Measurements from ENCODE around the gene ATP5F1E. TPM values are rescaled to one million over a fixed set of nuclear protein-coding genes. Genes with fewer than 3 reads are reported as not detected.

Gene ATP5F1E
- total RNA-seq, 2 experiments from 2014 or later, result 67.4 to 68.8 TPM

GRCh38 chr20:59004493-59004762 lies 27.7 kb downstream of the ATP5F1E start:
- no peak for ATAC-seq
- TF ChIP-seq CTCF (IDR thresholded peaks at IDR 0.05), result no peak
- intact Hi-C loops (cut with micrococcal nuclease), result no loop called here

GRCh38 chr20:59003836-59004492 lies 28.2 kb downstream of the ATP5F1E start:
- ATAC-seq, result no peak
- no peaks in the 10 kb centered on the region for H3K27me3 Mint-ChIP-seq
- H3K36me3 Mint-ChIP-seq (ENCODE audit: low read depth), result peaks cover 4% of the 10 kb centered on the region
- H3K27ac Mint-ChIP-seq, result peak overlapping the region; percentile 60
- intact Hi-C loops (cut with micrococcal nuclease), result no loop called here
- DNase-seq, result no peak
- peak overlapping the region; percentile 75 for H3K4me3 Mint-ChIP-seq
- peaks cover 28% of the 10 kb centered on the region for H3K4me1 Mint-ChIP-seq (ENCODE audit: low read depth)
- no peaks in the 10 kb centered on the region for H3K9me3 Mint-ChIP-seq
- no peak for TF ChIP-seq CTCF (IDR thresholded peaks at IDR 0.05)
- ChIA-PET POLR2A (no interaction called here), CTCF (no interaction called here)

More at GRCh38 chr20:59004493-59004762, 27.7 kb downstream of the ATP5F1E start:
- Mint-ChIP-seq H3K36me3 (ENCODE audit: low read depth) (peaks cover 4% of the 10 kb centered on the region), H3K4me3 (peak overlapping the region; percentile 75), H3K27me3 (no peaks in the 10 kb centered on the region), H3K4me1 (ENCODE audit: low read depth) (peaks cover 28% of the 10 kb centered on the region), H3K27ac (peak overlapping the region; percentile 71), H3K9me3 (no peaks in the 10 kb centered on the region)
- CTCF ChIA-PET, result no interaction called here
- peak; percentile 75 for DNase-seq
- POLR2A ChIA-PET, result interaction anchor here (0.6 kb wide), 1 partner anchor 10 kb away, joined by 3 read pairs; no protein-coding TSS in a partner anchor

GRCh38 chr20:59002874-59003399 lies 29.2 kb downstream of the ATP5F1E start:
- CTCF ChIA-PET, result no interaction called here
- no peaks in the 10 kb centered on the region for H3K9me3 Mint-ChIP-seq
- H3K27ac Mint-ChIP-seq, result no peak overlapping the region
- POLR2A ChIA-PET, result interaction anchor here (0.9 to 1.2 kb wide), 2 partner anchors 12 to 352 kb away, joined by 3 read pairs; partner anchors contain the start of gene STX16
- no peak for ATAC-seq
- H3K4me1 Mint-ChIP-seq (ENCODE audit: low read depth), result peaks cover 28% of the 10 kb centered on the region
- H3K36me3 Mint-ChIP-seq (ENCODE audit: low read depth), result peaks cover 6% of the 10 kb centered on the region
- DNase-seq, result no peak
- intact Hi-C loops (cut with micrococcal nuclease), result no loop called here
- no peaks in the 10 kb centered on the region for H3K27me3 Mint-ChIP-seq
- TF ChIP-seq CTCF (IDR thresholded peaks at IDR 0.05), result no peak
- H3K4me3 Mint-ChIP-seq, result no peak overlapping the region

- H3K9me3 Mint-ChIP-seq, result no peaks in the 10 kb centered on the region
- no peaks in the 10 kb centered on the region for H3K27me3 Mint-ChIP-seq
- ATAC-seq (no peak), DNase-seq (no peak)
- TF ChIP-seq CTCF (IDR thresholded peaks at IDR 0.05), result no peak
- no peak overlapping the region for H3K27ac Mint-ChIP-seq
- ChIA-PET POLR2A (interaction anchor here (1.2 kb wide), 1 partner anchor 12 kb away, joined by 3 read pairs; no protein-coding TSS in a partner anchor), CTCF (no interaction called here)
- peaks cover 26% of the 10 kb centered on the region for H3K4me1 Mint-ChIP-seq (ENCODE audit: low read depth)
- intact Hi-C loops (cut with micrococcal nuclease), result no loop called here
- H3K36me3 Mint-ChIP-seq (ENCODE audit: low read depth), result peaks cover 11% of the 10 kb centered on the region
- no peak overlapping the region for H3K4me3 Mint-ChIP-seq
Observed at GRCh38 chr20:59002388-59002787, 29.7 kb downstream of the ATP5F1E start.

GRCh38 chr20:59001449-59002171 lies 30.5 kb downstream of the ATP5F1E start:
- H3K27me3 Mint-ChIP-seq, result no peaks in the 10 kb centered on the region
- DNase-seq (no peak), ATAC-seq (no peak)
- peaks cover 26% of the 10 kb centered on the region for H3K4me1 Mint-ChIP-seq (ENCODE audit: low read depth)
- H3K27ac Mint-ChIP-seq, result no peak overlapping the region
- ChIA-PET POLR2A (interaction anchor here (1.4 kb wide), 1 partner anchor 19 kb away, joined by 4 read pairs; no protein-coding TSS in a partner anchor), CTCF (no interaction called here)
- no peak overlapping the region for H3K4me3 Mint-ChIP-seq
- peaks cover 16% of the 10 kb centered on the region for H3K36me3 Mint-ChIP-seq (ENCODE audit: low read depth)
- no peaks in the 10 kb centered on the region for H3K9me3 Mint-ChIP-seq
- TF ChIP-seq CTCF (IDR thresholded peaks at IDR 0.05), result no peak
- intact Hi-C loops (cut with micrococcal nuclease), result no loop called here
